Measurements from ENCODE around the gene ST6GALNAC3.

The ST6GALNAC3 gene

DNA sequence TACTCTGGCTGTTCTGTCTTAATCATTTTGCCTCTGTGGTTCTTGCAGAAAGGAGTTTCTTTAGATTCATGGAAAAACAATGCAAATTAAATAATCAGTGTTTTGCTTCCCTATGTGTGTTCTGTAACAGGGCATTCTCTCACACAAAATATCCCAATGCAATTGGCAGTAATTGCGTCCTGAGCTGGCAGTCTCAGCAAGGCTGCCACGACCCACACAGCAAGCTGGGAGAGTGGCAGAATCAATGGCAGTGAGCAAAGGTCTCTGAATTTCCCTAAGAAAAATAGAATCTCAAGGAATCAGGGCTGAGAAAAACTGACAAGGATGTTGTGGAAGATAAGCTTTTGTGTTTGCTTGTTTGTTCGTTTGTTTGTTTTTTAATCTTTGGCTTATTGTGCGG, 594.6 kb downstream of the ST6GALNAC3 start:
- no peak for DNase-seq

DNA sequence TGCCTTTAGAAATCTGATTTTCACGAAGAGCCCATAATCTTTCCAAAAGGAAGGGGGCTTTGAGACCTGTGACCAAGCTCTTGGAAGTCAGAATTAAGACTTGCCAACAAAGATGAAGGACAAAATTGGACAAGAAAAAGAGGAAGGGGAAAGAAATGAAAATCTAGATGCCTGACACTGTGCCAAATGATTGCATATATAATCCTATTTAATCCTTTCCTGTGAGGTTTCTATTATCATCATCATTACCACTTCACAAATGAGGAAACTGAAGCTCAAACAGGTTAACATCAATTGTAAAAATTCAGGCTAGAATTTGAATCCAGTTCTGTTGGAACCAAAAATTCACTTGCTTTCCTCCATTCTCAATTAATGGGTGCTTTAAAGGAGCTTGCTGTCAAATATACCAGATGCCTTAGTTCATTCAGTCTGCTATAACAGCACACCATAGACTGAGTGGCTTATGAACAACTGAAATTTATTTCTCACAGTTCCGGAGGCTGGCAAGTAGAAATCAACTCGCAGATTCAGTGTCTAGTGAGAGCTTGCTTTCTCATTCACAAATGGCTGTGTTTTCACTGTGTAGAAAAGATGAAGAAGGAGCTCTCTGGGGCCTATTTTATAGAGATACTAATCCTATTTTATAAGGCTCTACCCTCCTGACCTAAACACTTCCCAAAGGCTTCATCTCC, 595.2 kb downstream of the ST6GALNAC3 start:
- no peak for DNase-seq

DNA sequence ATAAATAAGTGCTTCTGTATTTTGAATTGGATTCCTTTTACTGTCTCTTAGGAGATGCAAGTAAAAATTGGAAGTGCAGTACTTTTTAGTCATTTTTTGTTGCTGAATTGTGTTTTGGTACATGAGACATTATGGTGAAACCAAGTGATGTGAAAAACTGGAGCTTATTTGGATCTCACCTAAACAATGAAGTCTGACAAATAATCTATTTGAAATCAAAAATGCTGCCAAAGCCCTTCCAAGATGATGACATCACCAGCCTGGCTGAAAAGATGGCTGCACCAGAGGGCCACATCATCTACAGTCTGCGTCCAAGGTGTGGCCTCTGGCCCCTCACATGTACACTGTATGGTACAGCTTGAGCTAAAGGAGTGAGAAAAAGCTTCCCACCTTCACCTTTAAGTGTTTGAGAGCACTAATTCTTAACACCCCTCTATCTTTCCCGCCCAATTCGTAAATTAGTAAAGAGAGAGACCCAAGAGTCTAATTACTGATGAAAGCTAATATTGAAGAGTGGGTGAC, 600.2 kb downstream of the ST6GALNAC3 start:
- DNase-seq = no peak

GRCh38 chr1:76677416-76678405, 603.2 kb downstream of the ST6GALNAC3 start:
- DNase-seq = no peak

DNA sequence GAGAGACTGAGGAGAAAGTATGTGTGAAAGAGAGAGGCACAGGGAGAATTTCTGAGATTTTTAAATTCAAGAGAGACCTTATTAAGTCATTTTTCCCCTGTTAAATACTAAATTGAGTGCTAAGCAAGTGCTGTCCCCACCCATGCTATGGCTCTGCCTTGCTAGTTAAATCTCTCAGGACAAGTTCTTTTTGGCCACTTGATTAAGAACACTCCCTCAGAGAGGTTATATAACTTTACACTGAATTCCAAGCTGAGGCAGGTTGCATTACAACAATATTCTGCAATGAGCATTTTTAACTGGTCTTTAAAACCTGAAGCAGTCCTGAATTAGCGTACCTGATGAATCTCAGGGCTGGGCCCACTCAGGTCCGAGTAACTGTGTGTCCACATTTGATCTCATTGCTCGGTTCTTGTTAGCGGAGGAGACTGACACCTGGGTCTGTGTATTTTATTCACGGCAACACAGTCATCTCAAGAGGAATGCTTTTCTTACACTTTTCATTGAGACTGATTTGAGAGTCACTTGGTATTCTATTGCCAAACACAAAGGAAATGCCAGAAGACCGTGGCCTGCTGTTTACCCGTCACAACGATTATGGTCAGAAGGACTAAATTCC, 605.1 kb downstream of the ST6GALNAC3 start:
- DNase-seq = no peak

DNA sequence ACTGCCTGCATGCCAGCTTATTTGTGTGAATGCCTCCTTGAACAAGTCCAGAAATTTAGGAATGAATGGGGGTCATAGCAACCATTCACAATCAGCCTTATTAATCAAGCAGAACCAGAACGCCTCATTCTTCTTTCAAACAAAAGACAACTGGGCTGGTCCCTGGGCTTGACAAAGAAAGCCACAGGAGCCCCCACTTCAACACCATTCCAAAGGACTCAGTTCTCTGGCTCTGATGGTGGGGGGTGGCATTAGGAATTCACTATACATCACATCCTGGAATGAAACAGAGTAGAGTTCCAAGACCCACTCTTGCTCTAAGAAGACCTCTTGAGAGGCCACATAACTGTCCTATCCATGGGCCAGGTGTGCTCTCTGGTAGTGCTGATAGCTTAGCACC, 606.1 kb downstream of the ST6GALNAC3 start:
- no peak for DNase-seq

- DNase-seq = no peak
These were observed 607.6 kb downstream of the ST6GALNAC3 start for GRCh38 chr1:76682138-76682537.

Data from SHP77 (cell line).